ENCODE data around the gene TUBB3. TPM values are rescaled to one million over a fixed set of nuclear protein-coding genes. Genes with fewer than 3 reads are reported as not detected.
"Not testable (repeated sequence)": the region's sequence is repeated elsewhere in the genome, so short reads cannot be mapped to it uniquely, and the experiment has no call there.

Gene TUBB3
- total RNA-seq, 2 donors from 2014 or later = 2.9 TPM; not detected in 1

GRCh38 chr16:89924297-89924924 lies 1.3 kb downstream of the TUBB3 start:
- DNase-seq (peak in 1 of 4 donors; percentile 7), ATAC-seq (no peak)
- Histone ChIP-seq H3K4me3 (no peak overlapping the region), H3K4me1 (peaks cover 45% of the 10 kb centered on the region), H3K27me3 (peaks cover 8 to 17% of the 10 kb centered on the region in 2 donors), H3K9me3 (no peaks in the 10 kb centered on the region), H3K36me3 (replicated peaks in 1 of 2; ENCODE audit: insufficient read depth in 1 of 2, low read depth in 2 of 2) (no peaks in the 10 kb centered on the region), H3K27ac (no peak overlapping the region)
- WGBS, 2 donors = 4 to 5% methylated on average over 9 to 14 of the region's 14 CpGs
- intact Hi-C loops (cut with DNase I) = no loop called here
- TF ChIP-seq POLR2A (IDR thresholded peaks at IDR 0.05) (no peak), CTCF (IDR thresholded peaks at IDR 0.05) (no peak)

- no peaks in the 10 kb centered on the region for H3K36me3 ChIP-seq (replicated peaks in 1 of 2; ENCODE audit: insufficient read depth in 1 of 2, low read depth in 2 of 2)
- ATAC-seq (no peak), DNase-seq (no peak)
- TF ChIP-seq POLR2A (IDR thresholded peaks at IDR 0.05) (no peak), CTCF (IDR thresholded peaks at IDR 0.05) (no peak)
- H3K27me3 ChIP-seq = peaks cover 8 to 17% of the 10 kb centered on the region in 2 donors
- H3K4me3 ChIP-seq = no peak overlapping the region
- 16 to 28% methylated on average over 3 to 4 of the region's 4 CpGs for WGBS, 2 donors
- intact Hi-C loops (cut with DNase I) = no loop called here
- H3K27ac ChIP-seq = no peak overlapping the region
- H3K4me1 ChIP-seq = peaks cover 45% of the 10 kb centered on the region
- no peaks in the 10 kb centered on the region for H3K9me3 ChIP-seq
Observed at GRCh38 chr16:89924925-89925307, 1.8 kb downstream of the TUBB3 start.

DNA sequence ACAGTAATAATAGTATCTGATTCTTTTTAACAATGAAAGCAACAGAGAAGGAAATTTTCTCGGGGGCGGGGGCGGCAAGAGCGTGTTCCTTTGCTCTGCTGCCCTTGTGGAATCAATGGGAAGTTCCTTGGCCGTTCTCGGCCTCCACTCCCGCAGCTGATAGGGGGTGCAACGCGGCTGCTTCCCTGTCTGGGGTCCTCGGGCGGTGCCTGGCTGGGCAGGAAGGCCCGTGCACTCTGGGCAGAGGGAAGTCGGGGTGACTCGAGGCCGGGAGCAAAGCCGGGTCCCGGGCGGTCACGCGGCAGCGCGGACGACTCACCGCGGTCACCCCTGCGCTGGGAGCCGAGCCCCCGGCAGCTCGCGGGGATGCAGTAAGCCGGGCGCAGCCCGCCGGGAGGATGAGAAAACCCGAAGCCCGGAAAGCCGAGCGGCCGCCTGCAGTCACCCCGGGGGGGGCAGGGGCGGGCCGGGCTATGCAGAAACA lies 2.5 kb downstream of the TUBB3 start:
- DNase-seq (no peak), ATAC-seq (peak; percentile 7)
- Histone ChIP-seq H3K9me3 (no peaks in the 10 kb centered on the region), H3K27me3 (peaks cover 8 to 17% of the 10 kb centered on the region in 2 donors), H3K4me3 (peak overlapping the region in 1 of 2 donors; percentile 33), H3K36me3 (replicated peaks in 1 of 2; ENCODE audit: insufficient read depth in 1 of 2, low read depth in 2 of 2) (no peaks in the 10 kb centered on the region), H3K27ac (no peak overlapping the region), H3K4me1 (peaks cover 45% of the 10 kb centered on the region)
- WGBS, 2 donors = 2 to 12% methylated on average over 7 to 41 of the region's 42 CpGs
- intact Hi-C loops (cut with DNase I) = no loop called here
- no peak for TF ChIP-seq CTCF (IDR thresholded peaks at IDR 0.05)
- no peak for TF ChIP-seq POLR2A (IDR thresholded peaks at IDR 0.05)

DNA sequence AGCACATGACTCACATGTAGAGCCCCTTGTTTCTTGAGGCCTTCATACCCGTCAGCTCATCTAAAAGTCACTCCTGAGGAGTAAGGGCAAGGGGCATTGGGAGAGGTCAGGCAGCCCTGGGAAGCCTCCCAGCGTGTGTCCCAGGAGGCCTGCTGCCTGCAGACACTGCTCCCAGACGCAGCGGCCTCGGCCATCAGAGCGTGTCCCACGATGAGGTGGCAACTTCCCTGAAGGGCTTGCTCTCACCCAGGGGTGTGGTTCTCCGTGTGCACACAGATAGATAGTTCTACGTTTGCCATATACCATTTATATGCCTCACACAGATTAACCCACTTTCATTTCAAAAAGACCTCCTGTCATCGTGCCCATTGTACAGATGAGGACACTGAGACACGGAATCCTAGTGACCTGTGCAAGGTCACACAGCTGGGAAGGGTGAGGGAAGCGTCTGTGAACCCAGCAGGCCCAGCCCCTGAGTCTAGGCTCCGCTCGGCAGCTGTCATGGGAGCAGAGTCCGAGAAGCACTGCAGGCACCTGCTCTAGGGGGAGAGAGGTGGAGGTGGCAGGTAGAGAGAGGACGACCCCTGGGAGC lies 8.3 kb downstream of the TUBB3 start:
- H3K9me3 ChIP-seq = no peaks in the 10 kb centered on the region
- intact Hi-C loops (cut with DNase I) = no loop called here
- H3K36me3 ChIP-seq (replicated peaks in 1 of 2; ENCODE audit: insufficient read depth in 1 of 2, low read depth in 2 of 2) = no peaks in the 10 kb centered on the region
- no peak for ATAC-seq
- no peaks in the 10 kb centered on the region for H3K27me3 ChIP-seq
- H3K27ac ChIP-seq = no peak overlapping the region
- 66 to 77% methylated on average over 10 to 16 of the region's 16 CpGs for WGBS, 2 donors
- H3K4me1 ChIP-seq = peaks cover 3% of the 10 kb centered on the region
- DNase-seq = no peak
- H3K4me3 ChIP-seq = no peak overlapping the region
- TF ChIP-seq POLR2A (IDR thresholded peaks at IDR 0.05) = no peak
- no peak for TF ChIP-seq CTCF (IDR thresholded peaks at IDR 0.05)

DNA sequence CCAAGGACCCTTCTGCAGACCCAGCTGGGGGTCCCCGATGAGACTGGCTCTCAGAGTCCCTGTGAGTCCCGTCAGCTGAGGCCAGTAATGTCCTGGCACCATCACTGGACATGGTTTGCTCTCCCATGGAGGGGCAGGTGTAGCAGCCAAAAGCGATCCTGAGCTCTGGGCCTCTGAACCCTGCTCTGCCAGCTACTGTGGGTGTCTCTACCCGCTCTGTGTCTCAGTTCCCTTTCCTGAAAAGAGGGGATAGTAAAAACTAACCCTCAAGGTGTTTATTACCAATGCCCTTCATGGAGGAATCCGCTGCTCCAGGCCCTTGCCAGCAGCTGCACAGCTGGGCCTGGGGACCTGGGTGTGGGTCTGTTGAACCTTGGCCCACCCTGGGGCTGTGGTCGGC lies 8.8 kb downstream of the TUBB3 start:
- Histone ChIP-seq H3K27ac (no peak overlapping the region), H3K9me3 (no peaks in the 10 kb centered on the region), H3K4me1 (no peaks in the 10 kb centered on the region), H3K27me3 (no peaks in the 10 kb centered on the region), H3K4me3 (no peak overlapping the region), H3K36me3 (replicated peaks in 1 of 2; ENCODE audit: insufficient read depth in 1 of 2, low read depth in 2 of 2) (no peaks in the 10 kb centered on the region)
- 79 to 83% methylated on average over 2 to 6 of the region's 6 CpGs for WGBS, 2 donors
- DNase-seq (no peak), ATAC-seq (no peak)
- TF ChIP-seq POLR2A (IDR thresholded peaks at IDR 0.05) (no peak), CTCF (IDR thresholded peaks at IDR 0.05) (no peak)
- intact Hi-C loops (cut with DNase I) = no loop called here

GRCh38 chr16:89934019-89934418 lies 10.9 kb downstream of the TUBB3 start:
- DNase-seq; H3K27me3 ChIP-seq; H3K4me1 ChIP-seq; intact Hi-C loops (cut with DNase I); H3K4me3 ChIP-seq; H3K36me3 ChIP-seq (replicated peaks in 1 of 2; ENCODE audit: insufficient read depth in 1 of 2, low read depth in 2 of 2); ATAC-seq; H3K9me3 ChIP-seq; H3K27ac ChIP-seq: not testable (repeated sequence)
- WGBS, 2 donors = 94% methylated on average over 22 of the region's 29 CpGs; no CpG with 5 or more reads in 1 of the 2 donors
